HK-2 (cell line): Measurements from ENCODE around the gene TBL1XR1.

Experiments used
- DNase-seq: peaks from one replicate; pipeline ENCODE4 v3.0.0-alpha.2; 2018; ENCODE audit not compliant: unreplicated experiment

Gene TBL1XR1

DNA sequence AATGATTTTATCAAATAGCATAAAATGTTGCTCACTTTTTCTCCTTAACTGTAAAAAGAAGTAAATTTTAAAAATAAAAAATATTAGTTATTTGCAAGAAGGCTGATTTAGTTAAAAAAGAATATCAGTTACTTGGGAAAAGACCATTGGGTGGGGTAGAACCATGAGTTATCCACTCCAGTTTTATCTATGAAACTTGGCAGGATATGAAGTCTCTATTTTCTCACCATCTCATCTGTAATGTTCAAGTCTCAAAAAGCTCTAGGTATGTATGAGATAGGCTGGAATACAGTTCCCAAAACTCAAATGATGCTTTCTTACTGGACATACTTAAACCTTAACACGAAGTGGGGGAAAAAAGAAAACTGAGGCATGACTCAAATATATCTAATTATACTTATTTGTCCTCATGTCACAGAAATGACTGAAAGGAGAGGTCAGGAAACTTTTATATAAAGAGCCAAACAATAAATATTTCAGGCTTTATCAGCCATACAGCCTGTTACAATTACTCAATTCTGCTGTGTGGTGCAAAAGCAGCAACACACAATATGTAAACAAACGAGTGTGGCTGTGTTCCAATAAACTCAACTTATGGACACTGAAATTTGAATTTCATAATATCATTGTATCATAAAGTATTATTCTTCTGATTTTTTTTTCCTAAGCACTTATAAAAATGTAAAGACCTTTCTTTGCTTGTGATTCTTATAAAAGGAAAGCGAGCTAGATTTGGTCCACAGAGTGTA, 131.8 kb downstream of the TBL1XR1 start:
- no peak for DNase-seq

DNA sequence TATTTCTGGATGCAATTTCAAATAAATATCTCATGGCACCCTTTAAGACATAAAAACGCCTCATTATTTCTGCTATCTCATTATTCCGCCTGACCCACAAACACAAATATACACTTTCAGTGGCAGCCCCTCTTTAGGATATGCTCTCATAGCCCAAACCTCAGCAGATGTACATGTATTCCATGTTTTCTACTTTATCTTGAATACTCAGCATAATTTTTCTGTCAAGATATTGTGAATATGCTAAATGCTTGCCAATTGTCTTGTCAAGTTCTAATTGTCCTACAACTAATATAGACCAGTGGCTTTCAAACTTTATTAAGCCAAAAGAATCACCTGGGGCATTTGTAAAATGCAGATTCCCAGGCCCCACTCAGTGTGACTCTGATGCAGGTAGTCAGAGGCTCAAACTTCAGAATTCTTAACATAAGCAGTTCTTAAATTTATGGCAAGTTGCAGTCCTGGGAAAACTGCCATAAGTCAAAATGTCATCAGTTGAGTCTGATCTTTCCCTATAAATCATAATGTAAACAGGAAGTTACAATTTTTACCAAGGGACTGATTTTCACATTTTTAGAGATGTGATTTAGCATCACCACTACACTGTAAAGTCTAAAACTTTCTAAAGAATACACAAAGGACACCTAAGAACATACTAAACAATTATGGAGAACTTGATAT, 135.1 kb downstream of the TBL1XR1 start:
- no peak for DNase-seq

DNA sequence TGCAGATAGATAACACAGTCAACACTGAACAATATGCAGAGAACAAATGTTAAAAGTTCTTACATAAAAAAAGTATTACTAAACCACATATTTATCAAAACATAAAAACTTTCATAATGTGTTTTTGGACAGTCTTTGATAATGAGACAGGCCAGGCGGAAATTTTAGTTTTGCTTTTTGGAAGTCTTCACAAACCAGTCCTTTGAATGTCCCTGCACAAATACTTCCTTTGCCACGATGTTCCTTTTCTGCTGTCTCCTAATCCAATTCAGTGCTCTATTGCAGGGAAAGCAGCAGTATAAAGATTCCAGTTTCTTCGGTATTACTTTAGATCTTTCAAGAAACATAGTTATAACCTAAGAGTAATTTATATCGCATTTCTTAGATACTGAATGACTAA, 135.9 kb downstream of the TBL1XR1 start:
- no peak for DNase-seq

DNA sequence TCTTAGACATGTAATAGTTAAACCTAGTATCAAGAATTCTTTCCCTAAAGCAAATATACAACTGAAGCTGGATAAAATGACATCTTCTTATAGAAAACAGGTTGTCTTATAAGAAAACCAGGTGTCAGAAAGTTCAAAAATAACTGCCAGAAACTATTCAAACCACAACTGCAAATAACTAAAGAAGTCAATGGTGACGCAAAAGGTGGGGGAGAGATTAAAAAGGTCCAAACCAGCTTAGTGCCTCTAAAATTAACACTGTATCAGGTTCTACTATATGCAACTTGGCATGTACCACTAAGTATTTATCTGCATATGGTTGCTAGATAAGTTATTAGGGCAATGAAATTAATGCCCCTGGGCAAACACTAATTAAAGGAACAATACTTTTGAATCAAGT, 136.8 kb downstream of the TBL1XR1 start:
- DNase-seq: no peak

DNA sequence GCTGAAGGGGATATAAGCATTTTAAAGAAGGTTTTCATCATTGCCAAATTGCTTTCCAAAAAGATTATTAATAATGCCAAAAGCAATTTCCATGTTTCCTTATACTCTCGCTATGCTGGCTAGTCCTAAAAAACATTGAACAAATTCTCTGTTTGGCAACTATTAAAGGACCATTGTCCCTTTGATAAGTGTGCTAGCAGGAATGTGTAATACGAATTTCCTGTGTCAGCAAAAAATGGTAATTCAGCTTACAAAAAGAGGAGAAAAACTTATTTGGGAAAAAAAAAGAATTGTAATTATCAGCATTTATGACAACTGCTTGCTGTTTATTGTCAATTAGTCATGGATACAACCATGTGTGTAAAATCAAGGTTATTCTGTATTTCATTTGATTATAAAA, 138.6 kb downstream of the TBL1XR1 start:
- no peak for DNase-seq

DNA sequence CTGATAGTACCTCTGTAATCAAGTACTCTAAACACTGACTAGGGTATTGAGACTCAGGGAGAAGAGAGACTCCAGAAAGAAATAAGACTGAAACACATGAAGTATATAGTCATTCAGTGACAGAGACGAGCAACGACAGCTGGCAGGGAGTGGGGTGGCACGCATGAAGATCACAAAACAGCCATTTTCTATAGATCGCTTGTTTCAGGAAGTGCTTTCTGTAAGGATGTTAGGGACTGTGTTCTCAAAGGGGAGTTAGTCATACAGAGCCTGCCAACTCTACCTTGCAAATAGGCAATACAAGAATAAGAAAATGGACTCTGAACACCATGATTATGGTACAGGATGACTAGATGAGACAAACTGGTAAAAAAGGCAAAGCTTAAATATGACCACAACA, 139.5 kb downstream of the TBL1XR1 start:
- no peak for DNase-seq

DNA sequence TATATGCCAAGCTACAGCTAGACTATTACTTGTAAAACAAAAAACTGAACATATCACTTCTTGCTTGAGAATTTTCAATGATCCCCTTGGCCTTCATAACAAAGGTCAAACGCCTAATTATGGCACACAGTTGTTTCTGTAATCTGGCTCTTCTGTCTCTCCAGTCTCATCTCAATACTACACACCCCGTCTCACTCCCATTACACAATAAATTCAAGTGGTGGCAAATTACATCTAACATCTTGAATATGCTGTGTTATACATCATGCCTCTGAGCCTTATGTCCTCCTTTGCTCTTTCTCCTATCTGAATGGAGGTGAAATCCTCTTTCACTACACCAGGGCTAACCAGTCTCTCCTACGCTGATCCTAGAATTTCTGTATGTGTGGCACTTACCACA, 140.4 kb downstream of the TBL1XR1 start:
- DNase-seq: no peak

DNA sequence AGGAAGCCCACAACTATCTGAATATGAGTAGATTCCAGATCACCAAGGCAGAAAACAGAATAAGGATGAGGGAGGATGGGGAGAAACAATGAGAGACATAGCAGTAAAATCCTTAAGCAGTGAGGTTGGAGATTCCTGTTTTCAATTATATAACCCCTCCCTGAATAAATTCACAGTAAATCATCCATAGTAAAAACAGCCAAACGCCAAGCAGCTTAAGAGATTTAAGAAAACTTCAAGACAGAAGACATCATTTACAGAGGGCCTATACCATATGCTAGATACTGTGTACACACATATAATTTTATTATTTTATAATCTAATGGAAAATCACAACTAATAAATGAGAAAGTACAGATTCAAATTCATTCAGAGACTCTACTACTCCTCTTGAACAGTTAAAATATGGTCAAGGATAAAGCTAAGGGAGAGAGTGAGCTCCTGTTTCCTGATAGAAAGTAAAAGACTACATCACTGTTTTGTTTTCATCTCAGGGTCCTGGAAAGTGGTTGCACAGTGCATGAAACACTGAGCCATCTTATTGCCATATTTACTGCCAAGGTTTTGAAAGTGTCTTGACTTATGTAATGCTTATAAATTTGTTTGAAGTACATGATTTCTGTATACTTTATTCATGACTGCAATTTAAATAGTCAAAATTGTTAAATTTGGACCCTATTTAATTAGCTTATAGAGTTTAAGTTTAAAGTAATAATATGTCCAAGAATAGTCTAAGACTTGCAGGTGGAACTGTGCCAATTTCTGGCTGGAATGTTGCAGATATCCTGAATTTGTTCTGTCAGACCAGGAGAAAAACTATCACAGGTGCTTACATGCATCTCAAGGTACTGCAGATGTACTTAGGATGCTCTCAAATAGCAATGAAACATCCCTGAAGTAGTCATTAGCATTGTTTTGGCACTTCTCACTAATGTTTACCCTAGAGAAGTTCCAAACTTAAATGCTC, 141.4 kb downstream of the TBL1XR1 start:
- DNase-seq: no peak

DNA sequence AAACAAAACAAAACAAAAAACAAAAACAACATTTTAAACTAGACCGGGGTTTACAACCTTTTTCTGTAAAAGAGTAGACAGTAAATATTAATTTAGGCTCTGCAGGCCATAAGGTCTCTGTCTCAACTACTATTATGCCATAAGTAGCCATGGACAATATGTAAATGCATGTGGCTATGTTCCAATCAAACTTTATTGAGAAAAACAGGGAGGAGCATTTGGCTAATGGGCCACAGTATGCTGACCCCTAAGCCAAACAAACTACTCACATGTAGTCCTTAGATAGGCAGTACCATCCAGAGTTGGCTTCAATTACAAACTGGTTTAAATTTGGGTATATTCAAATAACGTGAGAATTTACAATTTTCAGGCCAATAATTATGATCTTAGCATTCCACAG, 144.2 kb downstream of the TBL1XR1 start:
- DNase-seq: no peak

DNA sequence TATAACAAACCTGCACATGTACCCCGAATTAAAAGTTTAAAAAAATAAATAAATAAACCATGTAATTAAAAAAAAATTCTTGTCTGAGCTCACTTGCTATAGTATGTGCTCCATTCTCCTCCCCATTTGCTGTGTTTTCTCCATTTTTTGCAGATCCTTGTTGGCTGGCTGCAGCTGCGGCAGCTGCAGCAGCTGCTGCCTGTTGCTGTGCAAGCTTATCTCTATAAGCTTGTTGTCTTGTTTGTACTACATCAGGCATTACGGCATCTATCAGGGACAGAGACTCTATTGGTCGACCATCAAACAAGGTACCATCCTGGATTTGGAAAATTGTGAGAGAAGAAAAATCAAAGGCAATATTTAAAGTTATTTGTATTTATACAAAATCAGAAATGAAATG, 145.9 kb downstream of the TBL1XR1 start:
- no peak for DNase-seq

DNA sequence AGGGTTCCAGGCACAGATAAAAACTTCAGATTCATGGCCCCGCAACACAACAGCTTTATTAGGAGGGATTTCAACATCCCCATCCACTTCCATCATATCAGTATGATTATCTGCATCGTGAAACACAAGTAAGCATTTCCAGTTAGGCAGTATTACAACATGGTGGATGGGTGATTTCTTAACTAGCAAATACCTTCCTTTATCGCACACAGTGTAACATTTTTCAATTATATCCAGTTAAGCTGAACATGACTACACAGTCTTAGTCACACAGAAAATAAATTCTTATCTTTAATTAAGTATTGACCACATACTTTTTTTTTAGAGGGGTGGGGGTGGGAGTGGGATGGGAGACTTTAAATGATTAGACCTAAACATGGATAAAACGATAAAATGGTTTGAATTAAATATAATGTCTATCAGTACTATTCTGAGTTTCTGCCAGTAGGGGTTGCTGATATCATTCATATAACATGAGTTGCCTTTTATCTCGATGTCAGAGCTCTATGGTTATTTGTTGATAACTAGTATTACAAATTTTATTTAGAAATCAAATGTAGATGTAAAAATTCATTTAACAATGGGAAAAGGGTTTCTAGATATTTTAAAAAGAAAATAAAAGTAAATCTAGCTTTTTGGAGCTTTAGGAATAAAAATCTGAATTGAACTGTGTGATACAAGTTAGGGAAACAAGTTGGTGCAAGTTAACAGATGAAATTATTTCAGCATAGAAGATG, 146.6 kb downstream of the TBL1XR1 start:
- DNase-seq: no peak

DNA sequence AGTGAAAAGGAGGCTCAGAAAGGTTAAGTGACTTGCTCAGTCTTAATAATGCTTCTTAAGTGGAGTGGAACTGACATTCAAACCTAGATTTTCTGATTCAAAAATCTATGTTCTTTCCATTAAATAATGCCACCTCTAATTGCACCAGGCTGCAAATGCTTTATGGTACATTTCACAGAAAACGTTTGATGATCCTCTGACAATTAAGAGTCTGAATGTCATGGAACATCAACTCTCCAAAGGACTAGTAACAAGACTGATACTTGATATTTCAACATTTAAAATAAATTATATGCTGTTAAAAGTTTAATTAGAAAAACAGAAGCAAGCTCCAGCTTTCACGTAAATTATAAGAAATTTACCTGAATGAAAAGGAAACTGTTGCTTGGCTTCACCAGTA, 151.5 kb downstream of the TBL1XR1 start:
- no peak for DNase-seq

DNA sequence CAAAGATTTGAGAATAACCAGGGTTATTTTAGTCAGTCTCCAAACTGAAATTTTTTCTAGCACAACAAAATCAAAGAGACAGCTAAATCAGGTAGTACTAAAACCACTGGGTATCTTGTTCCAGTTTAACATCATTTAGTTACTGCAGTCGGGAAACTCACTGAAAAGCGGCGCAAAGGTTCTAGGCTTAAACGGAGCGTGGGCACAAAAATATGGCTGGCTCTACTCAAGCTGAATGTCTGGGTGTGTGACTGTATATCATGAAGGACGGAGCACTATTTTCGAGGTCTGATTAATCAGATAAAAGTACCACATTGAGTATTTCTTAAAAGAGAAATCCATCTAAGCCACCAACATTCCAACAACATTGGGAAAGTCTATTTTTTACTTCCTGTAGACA, 152.1 kb downstream of the TBL1XR1 start:
- DNase-seq: no peak

DNA sequence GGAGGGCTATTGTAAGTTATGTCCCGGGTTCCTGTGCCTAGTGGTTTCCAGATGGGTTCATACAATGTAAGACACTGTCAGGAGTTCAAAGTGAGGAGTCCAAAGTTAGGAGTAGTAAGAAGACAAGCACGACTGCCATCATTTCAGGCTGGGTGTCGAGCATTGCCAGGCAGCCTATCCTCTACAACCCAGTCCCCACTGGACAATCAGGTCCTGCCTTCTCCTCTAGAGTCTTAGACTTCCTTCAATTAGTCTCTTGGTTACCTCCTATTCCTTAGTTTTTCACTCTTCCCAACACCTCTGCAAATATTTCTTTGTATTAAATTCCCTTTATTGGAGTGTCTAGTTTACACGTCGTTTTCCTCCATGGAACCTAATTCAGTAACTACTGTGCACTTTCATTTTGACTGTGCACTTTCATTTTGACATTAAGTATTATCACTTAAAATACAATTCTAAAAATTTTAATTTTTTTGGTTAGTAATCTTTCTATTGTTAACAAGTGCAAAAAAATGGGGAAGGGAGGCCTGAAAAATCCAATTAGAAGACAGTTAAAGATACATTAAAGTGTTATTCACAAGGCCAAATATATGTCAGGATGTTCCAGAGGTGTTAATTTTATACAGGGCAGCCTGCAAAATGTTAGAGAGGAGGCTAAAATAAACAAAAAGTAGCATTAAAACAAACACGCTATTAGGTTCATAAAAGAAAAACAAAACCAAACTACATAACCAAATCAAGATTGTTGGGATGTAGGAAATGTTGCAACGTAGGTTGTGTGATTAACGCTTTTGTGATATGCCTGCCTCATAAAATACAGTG, 155.3 kb downstream of the TBL1XR1 start:
- DNase-seq: no peak

DNA sequence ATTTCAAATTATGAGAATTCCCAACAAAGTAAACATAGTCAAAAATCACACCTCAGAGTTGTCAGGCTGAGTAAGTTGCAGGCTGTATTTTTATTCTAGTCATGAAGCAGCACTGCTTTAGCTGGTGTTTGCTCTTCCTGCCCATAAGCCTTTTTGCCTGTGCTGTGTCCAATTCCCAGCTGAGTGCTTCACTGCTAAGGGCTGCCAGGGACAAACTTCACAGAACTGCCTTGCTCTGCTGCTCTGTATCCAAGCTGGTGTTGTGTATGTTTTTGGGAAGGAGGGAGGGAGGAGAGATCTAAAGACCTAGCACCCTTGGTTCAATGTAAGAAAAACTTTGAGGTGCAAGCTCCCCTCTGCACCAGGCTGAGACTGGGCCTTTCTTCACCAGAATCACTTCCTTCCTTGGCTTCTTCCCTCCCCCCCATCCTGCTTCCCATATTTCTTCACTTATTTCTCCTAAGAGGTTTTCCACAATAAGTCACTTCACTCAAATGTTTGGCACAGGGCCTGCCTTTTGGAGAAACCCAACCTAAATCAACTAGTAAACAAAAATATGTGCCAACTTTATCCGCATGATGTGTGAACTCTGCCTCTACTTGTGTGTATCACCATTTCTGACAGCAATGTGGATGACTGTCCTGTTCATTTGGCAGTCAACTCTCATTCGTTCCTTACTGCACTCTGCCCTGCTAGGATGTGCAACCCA, 156.1 kb downstream of the TBL1XR1 start:
- DNase-seq: no peak

DNA sequence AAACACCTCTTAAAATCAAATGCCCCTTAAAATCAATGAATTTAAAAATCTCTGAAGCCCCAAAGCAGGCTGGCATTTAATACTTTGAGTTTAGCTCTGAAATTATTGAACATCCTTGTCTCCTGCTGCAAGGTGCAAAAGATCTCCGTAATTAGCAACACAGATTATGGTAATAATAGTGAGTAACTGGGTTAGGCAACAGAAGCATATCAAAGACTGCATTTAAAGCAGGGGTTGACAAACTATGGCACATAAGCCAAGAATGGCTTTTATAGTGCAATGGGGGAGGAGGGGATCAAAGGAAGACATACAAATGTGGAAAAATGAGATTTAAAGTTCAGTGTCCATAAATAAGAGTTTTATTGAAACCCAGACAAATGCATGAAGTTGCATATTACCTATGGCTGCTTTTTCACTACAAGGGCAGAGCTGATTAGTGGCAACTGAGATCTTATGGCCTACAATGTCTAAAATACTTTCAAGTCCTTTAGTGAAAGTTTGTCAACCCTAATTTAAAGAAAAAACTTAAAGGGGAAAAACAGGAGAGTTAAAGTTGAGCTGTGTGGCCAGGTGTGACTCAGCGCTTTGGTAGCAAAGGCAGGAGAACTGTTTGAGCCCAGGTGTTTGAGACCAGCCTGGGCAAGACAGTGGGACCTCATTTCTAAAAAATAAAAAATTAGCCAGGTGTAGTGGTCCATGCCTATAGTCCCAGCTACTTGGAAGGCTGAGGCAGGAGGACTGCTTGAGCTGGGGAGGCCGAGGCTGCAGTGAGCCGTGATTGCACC, 157.6 kb downstream of the TBL1XR1 start:
- no peak for DNase-seq

DNA sequence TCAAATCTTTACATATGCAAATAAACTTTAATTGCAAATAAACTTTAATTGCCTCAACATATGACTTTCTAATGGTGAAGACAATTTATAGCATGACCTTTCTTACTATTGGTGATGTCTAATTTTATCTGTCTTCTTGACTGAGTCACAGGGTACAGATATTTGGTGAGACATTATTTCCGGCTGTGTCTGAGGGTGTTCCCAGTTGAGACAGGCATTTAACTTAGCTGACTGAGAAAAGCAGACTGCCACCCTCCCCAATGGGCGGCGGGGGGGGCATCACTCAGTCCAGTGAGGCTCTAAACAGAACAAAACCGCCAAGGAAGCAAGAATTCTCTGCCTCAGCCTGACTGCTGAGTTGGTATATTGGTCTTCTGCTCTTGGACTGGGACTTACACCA, 160.0 kb downstream of the TBL1XR1 start:
- DNase-seq: no peak

DNA sequence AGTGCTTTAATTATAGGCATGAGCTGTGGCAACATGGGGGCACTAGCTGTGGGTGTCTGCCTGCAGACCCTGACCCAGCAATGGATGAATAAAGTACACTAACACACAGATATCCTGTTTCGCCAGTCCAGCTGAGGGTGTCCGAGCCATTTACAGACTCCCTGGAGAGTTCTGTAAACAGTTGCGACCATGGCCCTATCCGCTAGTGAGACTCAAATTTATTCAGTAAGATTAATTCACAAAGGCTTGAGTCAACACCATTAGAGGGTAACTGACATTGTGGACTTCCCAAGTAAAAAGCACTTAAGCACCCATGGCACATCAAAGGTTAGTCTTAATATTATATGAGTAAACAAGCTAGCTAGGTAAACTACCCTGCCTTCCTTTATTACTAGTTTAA, 161.6 kb downstream of the TBL1XR1 start:
- no peak for DNase-seq

DNA sequence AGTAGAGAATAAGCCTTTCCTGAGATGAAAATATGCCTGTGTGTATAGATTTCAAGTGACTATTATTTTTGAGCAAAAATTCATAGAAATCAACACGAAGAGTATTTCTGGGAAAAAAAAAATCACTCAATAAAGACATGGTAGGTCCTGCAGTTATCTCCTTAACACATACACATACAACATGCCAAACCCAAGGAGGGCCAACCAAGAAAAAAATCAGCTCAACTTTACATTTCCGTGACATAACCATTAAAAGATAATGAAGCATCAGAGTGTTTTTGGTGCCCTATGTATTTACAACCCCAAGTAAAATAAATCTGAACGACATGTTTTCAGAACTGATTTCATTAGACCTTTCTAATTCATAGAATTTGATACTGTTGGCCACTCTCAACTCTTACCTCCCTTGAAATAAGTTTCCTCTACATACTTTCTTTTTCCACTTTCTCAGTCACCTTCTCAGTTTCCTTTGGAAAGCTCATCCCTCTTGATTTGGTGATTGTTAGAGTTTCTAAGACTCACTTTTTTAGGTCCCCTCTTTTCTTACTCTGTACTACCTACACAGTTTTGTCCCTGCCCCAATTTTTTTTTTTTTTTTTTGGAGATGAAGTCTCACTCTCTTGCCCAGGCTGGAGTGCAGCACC, 162.3 kb downstream of the TBL1XR1 start:
- DNase-seq: no peak
